Measurements from ENCODE around the gene PPIL1.

Gene PPIL1

GRCh38 chr6:36888654-36889481 is 14.3 kb upstream of the PPIL1 start:
- no peak for DNase-seq (ENCODE audit: low spot score)

- no peak for DNase-seq (ENCODE audit: low spot score)
These were observed 13.6 kb upstream of the PPIL1 start for GRCh38 chr6:36888115-36888643.

GRCh38 chr6:36886950-36887618 is 12.5 kb upstream of the PPIL1 start:
- no peak for DNase-seq (ENCODE audit: low spot score)

- DNase-seq (ENCODE audit: low spot score) = peak; percentile 97
These were observed 11.1 kb upstream of the PPIL1 start, which contains the start of gene C6orf89 for GRCh38 chr6:36885461-36886401. Gene C6orf89, plus strand, starts transcription at chr6:36885952. Its CDS starts 13,493 bp downstream, at chr6:36899445.

GRCh38 chr6:36884610-36885009 is 10.0 kb upstream of the PPIL1 start:
- no peak for DNase-seq (ENCODE audit: low spot score)

- no peak for DNase-seq (ENCODE audit: low spot score)
These were observed 639 bp upstream of the PPIL1 start for GRCh38 chr6:36875250-36875633.

GRCh38 chr6:36873612-36874442 is 776 bp downstream of the PPIL1 start:
- no peak for DNase-seq (ENCODE audit: low spot score)

GRCh38 chr6:36873115-36873514 is 1.5 kb downstream of the PPIL1 start:
- DNase-seq (ENCODE audit: low spot score) = no peak

- DNase-seq (ENCODE audit: low spot score) = no peak
These were observed 2.9 kb downstream of the PPIL1 start for GRCh38 chr6:36871686-36872085.

GRCh38 chr6:36867471-36868224 is 7.0 kb downstream of the PPIL1 start:
- DNase-seq (ENCODE audit: low spot score) = no peak

- no peak for DNase-seq (ENCODE audit: low spot score)
These were observed 8.8 kb downstream of the PPIL1 start for GRCh38 chr6:36865835-36866234.

- no peak for DNase-seq (ENCODE audit: low spot score)
These were observed 10.7 kb downstream of the PPIL1 start for GRCh38 chr6:36863670-36864540.

GRCh38 chr6:36862848-36863382 is 11.7 kb downstream of the PPIL1 start:
- no peak for DNase-seq (ENCODE audit: low spot score)

- DNase-seq (ENCODE audit: low spot score) = no peak
These were observed 12.3 kb downstream of the PPIL1 start for GRCh38 chr6:36862164-36862847.

- DNase-seq (ENCODE audit: low spot score) = no peak
These were observed 14.5 kb downstream of the PPIL1 start for GRCh38 chr6:36860126-36860525.

GRCh38 chr6:36858407-36858981 is 16.1 kb downstream of the PPIL1 start:
- DNase-seq (ENCODE audit: low spot score) = no peak

- DNase-seq (ENCODE audit: low spot score) = no peak
These were observed 17.3 kb downstream of the PPIL1 start for GRCh38 chr6:36857325-36857724.

- no peak for DNase-seq (ENCODE audit: low spot score)
These were observed 18.3 kb downstream of the PPIL1 start for GRCh38 chr6:36856277-36856676.
